GM23338 (cell line): Measurements from ENCODE around the gene FOXR2. TPM values are rescaled to one million over a fixed set of nuclear protein-coding genes. Genes with fewer than 3 reads are reported as not detected.

Experiments
- ATAC-seq: fragments of 200-7000 bp; cut with Tn5 transposase; 3 replicates; pipeline ENCODE4 v1.9.1; 2020
- DNase-seq: peaks from one replicate; pipeline ENCODE4 v3.0.0-alpha.2; 2015; ENCODE audit warnings: low spot score
- H2AFZ ChIP-seq: fragments of 200-600 bp; sonication (generic); 2 replicates; pipeline ENCODE4 v1.8.0; 2016; ENCODE audit warnings: antibody characterized with exemption, mild to moderate bottlenecking, moderate library complexity
- H3F3A ChIP-seq: fragments of 200-600 bp; sonication (generic); replicated peaks from 2 replicates; pipeline ENCODE4 v1.8.0; 2017; ENCODE audit warnings: antibody characterized with exemption, mixed run types, low read depth
- H3K27ac ChIP-seq: fragments of 200-600 bp; sonication (generic); 2 replicates; pipeline ENCODE4 v1.6.1; 2016; ENCODE audit warnings: low read depth
- H3K27me3 ChIP-seq: fragments of 200-600 bp; sonication (generic); 2 replicates; pipeline ENCODE4 v1.8.0; 2016; ENCODE audit warnings: mild to moderate bottlenecking, mixed run types, moderate library complexity; ENCODE audit not compliant: insufficient read depth
- H3K36me3 ChIP-seq: fragments of 200-600 bp; sonication (generic); 2 replicates; pipeline ENCODE4 v1.8.0; 2016; ENCODE audit warnings: mild to moderate bottlenecking; ENCODE audit not compliant: insufficient read depth
- H3K4me1 ChIP-seq: fragments of 200-600 bp; sonication (generic); 2 replicates; pipeline ENCODE4 v1.8.0; 2016; ENCODE audit warnings: mild to moderate bottlenecking, moderate library complexity; ENCODE audit not compliant: insufficient read depth
- H3K4me2 ChIP-seq: fragments of 200-600 bp; sonication (generic); 2 replicates; pipeline ENCODE4 v1.7.1; 2017; ENCODE audit warnings: mixed run types
- H3K4me3 ChIP-seq: fragments of 200-600 bp; sonication (generic); 2 replicates; pipeline ENCODE4 v1.6.1; 2016; ENCODE audit warnings: mixed run types
- H3K79me2 ChIP-seq: fragments of 200-600 bp; sonication (generic); replicated peaks from 2 replicates; pipeline ENCODE4 v1.8.0; 2017; ENCODE audit warnings: mild to moderate bottlenecking; ENCODE audit not compliant: insufficient read depth
- H3K9me2 ChIP-seq: fragments of 200-600 bp; sonication (generic); 2 replicates; pipeline ENCODE4 v1.8.0; 2017; ENCODE audit not compliant: insufficient read depth
- H4K20me1 ChIP-seq: fragments of 200-600 bp; sonication (generic); replicated peaks from 2 replicates; pipeline ENCODE4 v1.8.0; 2017; ENCODE audit warnings: mild to moderate bottlenecking; ENCODE audit not compliant: insufficient read depth
- H3K27ac Mint-ChIP-seq: 2 replicates; pipeline ENCODE4 v1.8.0; 2020; ENCODE audit warnings: inconsistent platforms, mild to moderate bottlenecking, moderate library complexity, mixed read lengths
- H3K27me3 Mint-ChIP-seq: 3 replicates; pipeline ENCODE4 v1.8.0; 2022; ENCODE audit warnings: low read depth, mild to moderate bottlenecking, moderate library complexity, mixed read lengths, inconsistent platforms; ENCODE audit not compliant: insufficient read depth, poor library complexity
- H3K36me3 Mint-ChIP-seq: 3 replicates; pipeline ENCODE4 v1.8.0; 2021; ENCODE audit warnings: low read depth, mild to moderate bottlenecking, inconsistent platforms, moderate library complexity, mixed read lengths
- H3K4me1 Mint-ChIP-seq: 3 replicates; pipeline ENCODE4 v1.8.0; 2020; ENCODE audit warnings: mild to moderate bottlenecking, inconsistent platforms, mixed read lengths
- H3K4me3 Mint-ChIP-seq: 3 replicates; pipeline ENCODE4 v1.8.0; 2021; ENCODE audit warnings: moderate library complexity, mild to moderate bottlenecking, inconsistent platforms, mixed read lengths
- H3K9me3 Mint-ChIP-seq: 3 replicates; pipeline ENCODE4 v1.8.0; 2020; ENCODE audit warnings: moderate library complexity, mild to moderate bottlenecking, inconsistent platforms, mixed read lengths
- CREB1 ChIP-seq: fragments of 250-450 bp; sonication (Bioruptor Pico); IDR thresholded peaks from 2 replicates; pipeline ENCODE4 v1.5.0; 2020; ENCODE audit warnings: low read depth, mild to moderate bottlenecking, moderate library complexity
- CTCF ChIP-seq, 2 experiments: fragments of 200-600 bp in 1 of 2; sonication (generic) in 1 of 2; conservative IDR thresholded peaks; 2 replicates each; pipeline versions ENCODE4 v1.5.1 to v1.6.1; 2016 to 2017; ENCODE audit warnings: antibody characterized with exemption in 2 of 2, low read depth in 2 of 2, mild to moderate bottlenecking in 2 of 2, moderate library complexity in 1 of 2
- ETS1 ChIP-seq: IDR thresholded peaks from 2 replicates; pipeline ENCODE4 v1.6.1; 2016; ENCODE audit warnings: antibody characterized with exemption
- EZH2 ChIP-seq: fragments of 200-600 bp; sonication (generic); IDR thresholded peaks from one replicate; pipeline ENCODE4 v1.8.0; 2017; ENCODE audit warnings: antibody characterized with exemption, mild to moderate bottlenecking, low read depth; ENCODE audit not compliant: unreplicated experiment
- EZH2phosphoT487 ChIP-seq: fragments of 200-600 bp; sonication (generic); IDR thresholded peaks from one replicate; pipeline ENCODE4 v1.8.1; 2018; ENCODE audit warnings: antibody characterized with exemption; ENCODE audit not compliant: unreplicated experiment
- JUNB ChIP-seq: IDR thresholded peaks from one replicate; pipeline ENCODE4 v1.6.1; 2016; ENCODE audit warnings: antibody characterized with exemption; ENCODE audit not compliant: unreplicated experiment
- NANOG ChIP-seq: IDR thresholded peaks from 2 replicates; pipeline ENCODE4 v1.6.1; 2016; ENCODE audit warnings: antibody characterized with exemption, borderline replicate concordance
- POLR2AphosphoS5 ChIP-seq: IDR thresholded peaks from 2 replicates; pipeline ENCODE4 v1.6.1; 2016; ENCODE audit warnings: antibody characterized with exemption, low read depth
- REST ChIP-seq: IDR thresholded peaks from one replicate; pipeline ENCODE4 v1.6.1; 2018; ENCODE audit warnings: antibody characterized with exemption; ENCODE audit not compliant: unreplicated experiment
- STAT1 ChIP-seq: IDR thresholded peaks from one replicate; pipeline ENCODE4 v1.6.1; 2016; ENCODE audit warnings: antibody characterized with exemption; ENCODE audit not compliant: unreplicated experiment
- ZNF114 ChIP-seq: fragments of 250-450 bp; sonication (Bioruptor Pico); IDR thresholded peaks from 2 replicates; pipeline ENCODE4 v1.5.0; 2020; ENCODE audit warnings: mild to moderate bottlenecking, moderate library complexity
- ZNF331 ChIP-seq: fragments of 250-450 bp; sonication (Bioruptor Pico); IDR thresholded peaks from 2 replicates; pipeline ENCODE4 v1.5.0; 2020; ENCODE audit warnings: low read depth, mild to moderate bottlenecking, moderate library complexity
- polyA plus RNA-seq: library from polyadenylated mRNA; unstranded; fragments of >200 nt; fragmentation: Nextera tagmentation; extraction: Ambion mirVana; gene quantifications from 2 replicates; pipeline ENCODE4 v1.2.1, GENCODE V29; 2016
- total RNA-seq: library from RNA; depleted of rRNA; stranded (reverse); fragments of >200 nt; shearing (Covaris generic); gene quantifications from 2 replicates; pipeline ENCODE4 v1.2.3, GENCODE V29; 2014
- TF ChIP-seq, protein P1 (sequence below): fragments of 250-450 bp; sonication (Bioruptor Pico); IDR thresholded peaks from 2 replicates; pipeline ENCODE4 v1.5.0; 2020; ENCODE audit warnings: mild to moderate bottlenecking, moderate library complexity

FOXR2 gene
- total and polyA plus RNA-seq, 2 experiments from 2014 or later = not detected

- Mint-ChIP-seq H3K27me3 (peaks cover 5% of the 10 kb centered on the region), H3K4me1 (no peaks in the 10 kb centered on the region), H3K9me3 (peaks cover 56% of the 10 kb centered on the region), H3K27ac (no peak overlapping the region), H3K4me3 (no peak overlapping the region), H3K36me3 (0 out of 3 replicates have a peak, but pooled peaks cover 4% of the 10 kb centered on the region)
- H2AFZ ChIP-seq = no peak overlapping the region
- no peaks in the 10 kb centered on the region for H3K4me1 ChIP-seq
- ATAC-seq (no peak), DNase-seq (no peak)
- H3K27me3 ChIP-seq = no peaks in the 10 kb centered on the region
- no peak overlapping the region for H3K4me2 ChIP-seq
- no peaks in the 10 kb centered on the region for H4K20me1 ChIP-seq
- H3K79me2 ChIP-seq = no peaks in the 10 kb centered on the region
- no peak overlapping the region for H3K27ac ChIP-seq
- no peak for TF ChIP-seq ZNF114 (CRISPR knock-in tag)
- no peak for TF ChIP-seq ETS1
- TF ChIP-seq CREB1 (CRISPR knock-in tag) = no peak
- TF ChIP-seq JUNB = no peak
- no peak for TF ChIP-seq EZH2phosphoT487
- TF ChIP-seq, protein P1, sequence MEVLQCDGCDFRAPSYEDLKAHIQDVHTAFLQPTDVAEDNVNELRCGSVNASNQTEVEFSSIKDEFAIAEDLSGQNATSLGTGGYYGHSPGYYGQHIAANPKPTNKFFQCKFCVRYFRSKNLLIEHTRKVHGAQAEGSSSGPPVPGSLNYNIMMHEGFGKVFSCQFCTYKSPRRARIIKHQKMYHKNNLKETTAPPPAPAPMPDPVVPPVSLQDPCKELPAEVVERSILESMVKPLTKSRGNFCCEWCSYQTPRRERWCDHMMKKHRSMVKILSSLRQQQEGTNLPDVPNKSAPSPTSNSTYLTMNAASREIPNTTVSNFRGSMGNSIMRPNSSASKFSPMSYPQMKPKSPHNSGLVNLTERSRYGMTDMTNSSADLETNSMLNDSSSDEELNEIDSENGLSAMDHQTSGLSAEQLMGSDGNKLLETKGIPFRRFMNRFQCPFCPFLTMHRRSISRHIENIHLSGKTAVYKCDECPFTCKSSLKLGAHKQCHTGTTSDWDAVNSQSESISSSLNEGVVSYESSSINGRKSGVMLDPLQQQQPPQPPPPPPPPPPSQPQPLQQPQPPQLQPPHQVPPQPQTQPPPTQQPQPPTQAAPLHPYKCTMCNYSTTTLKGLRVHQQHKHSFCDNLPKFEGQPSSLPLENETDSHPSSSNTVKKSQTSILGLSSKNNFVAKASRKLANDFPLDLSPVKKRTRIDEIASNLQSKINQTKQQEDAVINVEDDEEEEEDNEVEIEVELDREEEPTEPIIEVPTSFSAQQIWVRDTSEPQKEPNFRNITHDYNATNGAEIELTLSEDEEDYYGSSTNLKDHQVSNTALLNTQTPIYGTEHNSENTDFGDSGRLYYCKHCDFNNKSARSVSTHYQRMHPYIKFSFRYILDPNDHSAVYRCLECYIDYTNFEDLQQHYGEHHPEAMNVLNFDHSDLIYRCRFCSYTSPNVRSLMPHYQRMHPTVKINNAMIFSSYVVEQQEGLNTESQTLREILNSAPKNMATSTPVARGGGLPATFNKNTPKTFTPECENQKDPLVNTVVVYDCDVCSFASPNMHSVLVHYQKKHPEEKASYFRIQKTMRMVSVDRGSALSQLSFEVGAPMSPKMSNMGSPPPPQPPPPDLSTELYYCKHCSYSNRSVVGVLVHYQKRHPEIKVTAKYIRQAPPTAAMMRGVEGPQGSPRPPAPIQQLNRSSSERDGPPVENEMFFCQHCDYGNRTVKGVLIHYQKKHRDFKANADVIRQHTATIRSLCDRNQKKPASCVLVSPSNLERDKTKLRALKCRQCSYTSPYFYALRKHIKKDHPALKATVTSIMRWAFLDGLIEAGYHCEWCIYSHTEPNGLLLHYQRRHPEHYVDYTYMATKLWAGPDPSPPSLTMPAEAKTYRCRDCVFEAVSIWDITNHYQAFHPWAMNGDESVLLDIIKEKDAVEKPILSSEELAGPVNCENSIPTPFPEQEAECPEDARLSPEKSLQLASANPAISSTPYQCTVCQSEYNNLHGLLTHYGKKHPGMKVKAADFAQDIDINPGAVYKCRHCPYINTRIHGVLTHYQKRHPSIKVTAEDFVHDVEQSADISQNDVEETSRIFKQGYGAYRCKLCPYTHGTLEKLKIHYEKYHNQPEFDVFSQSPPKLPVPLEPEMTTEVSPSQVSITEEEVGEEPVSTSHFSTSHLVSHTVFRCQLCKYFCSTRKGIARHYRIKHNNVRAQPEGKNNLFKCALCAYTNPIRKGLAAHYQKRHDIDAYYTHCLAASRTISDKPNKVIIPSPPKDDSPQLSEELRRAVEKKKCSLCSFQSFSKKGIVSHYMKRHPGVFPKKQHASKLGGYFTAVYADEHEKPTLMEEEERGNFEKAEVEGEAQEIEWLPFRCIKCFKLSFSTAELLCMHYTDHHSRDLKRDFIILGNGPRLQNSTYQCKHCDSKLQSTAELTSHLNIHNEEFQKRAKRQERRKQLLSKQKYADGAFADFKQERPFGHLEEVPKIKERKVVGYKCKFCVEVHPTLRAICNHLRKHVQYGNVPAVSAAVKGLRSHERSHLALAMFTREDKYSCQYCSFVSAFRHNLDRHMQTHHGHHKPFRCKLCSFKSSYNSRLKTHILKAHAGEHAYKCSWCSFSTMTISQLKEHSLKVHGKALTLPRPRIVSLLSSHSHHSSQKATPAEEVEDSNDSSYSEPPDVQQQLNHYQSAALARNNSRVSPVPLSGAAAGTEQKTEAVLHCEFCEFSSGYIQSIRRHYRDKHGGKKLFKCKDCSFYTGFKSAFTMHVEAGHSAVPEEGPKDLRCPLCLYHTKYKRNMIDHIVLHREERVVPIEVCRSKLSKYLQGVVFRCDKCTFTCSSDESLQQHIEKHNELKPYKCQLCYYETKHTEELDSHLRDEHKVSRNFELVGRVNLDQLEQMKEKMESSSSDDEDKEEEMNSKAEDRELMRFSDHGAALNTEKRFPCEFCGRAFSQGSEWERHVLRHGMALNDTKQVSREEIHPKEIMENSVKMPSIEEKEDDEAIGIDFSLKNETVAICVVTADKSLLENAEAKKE = no peak
- TF ChIP-seq NANOG = no peak
- no peak for TF ChIP-seq POLR2AphosphoS5
- no peak for TF ChIP-seq STAT1
- no peak for TF ChIP-seq ZNF331 (CRISPR knock-in tag)
- no peak for TF ChIP-seq REST
- TF ChIP-seq EZH2 = no peak
- TF ChIP-seq CTCF (conservative IDR thresholded peaks at IDR 0.05; ENCODE audit: low read depth in 2 of 2) = no peak
- no peaks in the 10 kb centered on the region for H3F3A ChIP-seq
- H3K9me2 ChIP-seq = no peaks in the 10 kb centered on the region
- no peaks in the 10 kb centered on the region for H3K36me3 ChIP-seq
- no peak overlapping the region for H3K4me3 ChIP-seq
Measured at GRCh38 chrX:55636109-55636508, 12.9 kb downstream of the FOXR2 start.
